ENCODE results near the gene APBA2. TPM values are rescaled to one million over a fixed set of nuclear protein-coding genes. Genes with fewer than 3 reads are reported as not detected.
"Not testable (repeated sequence)": the region's sequence is repeated elsewhere in the genome, so short reads cannot be mapped to it uniquely, and the experiment has no call there.

APBA2 gene
- total RNA-seq, 3 donors from 2014 or later = 0.64 to 6.9 (median 5.0) TPM

DNA sequence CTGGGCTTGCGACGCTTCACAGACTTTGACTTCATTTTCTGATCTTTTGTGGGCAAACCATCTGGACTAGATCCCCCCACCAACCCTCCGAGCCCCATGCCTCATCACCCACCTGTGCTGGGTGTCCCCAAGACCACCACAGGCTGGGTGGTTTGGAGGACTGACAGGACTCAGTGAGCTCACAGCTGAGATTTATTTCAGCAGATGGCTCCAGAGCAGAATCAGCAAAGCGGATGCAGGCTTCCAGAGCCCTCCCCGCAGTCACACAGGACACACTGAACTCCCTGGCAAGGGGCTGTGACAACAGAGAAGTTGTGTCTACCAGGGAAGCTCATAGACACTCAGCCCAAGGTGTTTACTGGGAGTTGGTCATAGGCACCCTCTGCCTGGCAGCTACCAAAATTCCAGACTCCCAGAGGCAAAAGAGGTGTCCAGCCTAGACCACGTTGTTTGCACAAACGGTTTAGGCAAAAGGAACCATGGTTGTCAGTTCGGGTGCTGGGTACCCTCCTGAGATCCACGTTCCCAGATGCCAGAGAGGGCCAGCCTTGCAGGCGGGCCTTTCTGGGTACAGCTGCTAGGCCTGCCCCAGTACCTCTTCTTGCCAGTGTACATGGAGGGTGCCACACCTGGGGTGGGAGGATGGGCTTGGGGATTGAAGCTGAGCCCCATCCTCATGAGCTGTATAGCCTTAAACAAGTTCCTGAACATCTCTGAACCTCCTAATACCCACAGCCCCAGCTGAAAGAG, 213.5 kb downstream of the APBA2 start:
- Histone ChIP-seq H3K27me3 (peaks cover 0 to 3% of the 10 kb centered on the region in 2 donors), H3K4me1 (no peaks in the 10 kb centered on the region), H3K4me3 (no peak overlapping the region), H3K27ac (no peak overlapping the region), H3K36me3 (no peaks in the 10 kb centered on the region), H3K9me3 (no peaks in the 10 kb centered on the region)
- TF ChIP-seq POLR2AphosphoS5 (IDR thresholded peaks at IDR 0.05) (no peak), POLR2A (IDR thresholded peaks at IDR 0.05) (no peak)
- TF ChIP-seq, protein P1, sequence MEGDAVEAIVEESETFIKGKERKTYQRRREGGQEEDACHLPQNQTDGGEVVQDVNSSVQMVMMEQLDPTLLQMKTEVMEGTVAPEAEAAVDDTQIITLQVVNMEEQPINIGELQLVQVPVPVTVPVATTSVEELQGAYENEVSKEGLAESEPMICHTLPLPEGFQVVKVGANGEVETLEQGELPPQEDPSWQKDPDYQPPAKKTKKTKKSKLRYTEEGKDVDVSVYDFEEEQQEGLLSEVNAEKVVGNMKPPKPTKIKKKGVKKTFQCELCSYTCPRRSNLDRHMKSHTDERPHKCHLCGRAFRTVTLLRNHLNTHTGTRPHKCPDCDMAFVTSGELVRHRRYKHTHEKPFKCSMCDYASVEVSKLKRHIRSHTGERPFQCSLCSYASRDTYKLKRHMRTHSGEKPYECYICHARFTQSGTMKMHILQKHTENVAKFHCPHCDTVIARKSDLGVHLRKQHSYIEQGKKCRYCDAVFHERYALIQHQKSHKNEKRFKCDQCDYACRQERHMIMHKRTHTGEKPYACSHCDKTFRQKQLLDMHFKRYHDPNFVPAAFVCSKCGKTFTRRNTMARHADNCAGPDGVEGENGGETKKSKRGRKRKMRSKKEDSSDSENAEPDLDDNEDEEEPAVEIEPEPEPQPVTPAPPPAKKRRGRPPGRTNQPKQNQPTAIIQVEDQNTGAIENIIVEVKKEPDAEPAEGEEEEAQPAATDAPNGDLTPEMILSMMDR (IDR thresholded peaks at IDR 0.05) = no peak
- intact Hi-C loops (cut with DNase I; ENCODE audit: low total_unique reads) = no loop called here
- DNase-seq (ENCODE audit: low spot score in 2 of 2) = no peak

DNA sequence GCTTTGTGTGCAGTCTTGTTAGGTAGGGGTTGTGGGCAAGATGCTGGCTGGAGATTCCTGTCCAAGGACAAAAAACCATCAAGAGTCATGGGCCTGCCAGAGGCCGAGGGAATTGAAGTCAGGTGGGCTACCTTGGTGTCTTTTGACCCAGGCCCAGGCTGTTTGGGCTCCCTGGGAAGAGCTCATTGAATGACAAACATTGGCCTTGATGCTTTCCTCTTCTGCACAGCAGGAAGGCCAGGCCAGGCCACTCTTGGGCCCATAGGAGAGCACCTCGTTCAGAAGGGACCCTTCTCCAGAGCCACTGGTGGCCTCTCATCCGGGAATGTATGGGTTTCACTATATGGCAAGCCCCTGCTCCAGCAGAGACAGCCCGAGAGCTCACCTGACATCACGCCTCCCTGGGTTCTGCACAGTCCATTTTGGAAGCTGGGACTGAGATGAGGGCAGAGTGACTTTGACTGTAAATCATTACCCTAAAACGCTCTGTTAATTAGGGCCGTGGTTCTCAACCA, 214.8 kb downstream of the APBA2 start:
- no peaks in the 10 kb centered on the region for H3K4me1 ChIP-seq
- intact Hi-C loops (cut with DNase I; ENCODE audit: low total_unique reads) = no loop called here
- no peak for DNase-seq (ENCODE audit: low spot score in 2 of 2)
- H3K9me3 ChIP-seq = no peaks in the 10 kb centered on the region
- no peak for TF ChIP-seq POLR2AphosphoS5 (IDR thresholded peaks at IDR 0.05)
- TF ChIP-seq, protein P1 (IDR thresholded peaks at IDR 0.05) = no peak
- no peak for TF ChIP-seq POLR2A (IDR thresholded peaks at IDR 0.05)
- H3K27ac ChIP-seq = no peak overlapping the region
- H3K27me3 ChIP-seq = peaks cover 0 to 3% of the 10 kb centered on the region in 2 donors
- no peaks in the 10 kb centered on the region for H3K36me3 ChIP-seq
- H3K4me3 ChIP-seq = no peak overlapping the region

GRCh38 chr15:29101491-29101890, 215.7 kb downstream of the APBA2 start:
- DNase-seq (ENCODE audit: low spot score in 2 of 2) = no peak
- peaks cover 0 to 3% of the 10 kb centered on the region in 2 donors for H3K27me3 ChIP-seq
- H3K27ac ChIP-seq = no peak overlapping the region
- TF ChIP-seq POLR2AphosphoS5 (IDR thresholded peaks at IDR 0.05) = no peak
- TF ChIP-seq, protein P1 (IDR thresholded peaks at IDR 0.05) = no peak
- no peak for TF ChIP-seq POLR2A (IDR thresholded peaks at IDR 0.05)
- H3K4me1 ChIP-seq = no peaks in the 10 kb centered on the region
- H3K4me3 ChIP-seq = no peak overlapping the region
- no peaks in the 10 kb centered on the region for H3K9me3 ChIP-seq
- no peaks in the 10 kb centered on the region for H3K36me3 ChIP-seq
- intact Hi-C loops (cut with DNase I; ENCODE audit: low total_unique reads) = no loop called here

GRCh38 chr15:29102173-29102794, 216.5 kb downstream of the APBA2 start:
- intact Hi-C loops (cut with DNase I; ENCODE audit: low total_unique reads) = loop anchor here (2.0 kb wide), 1 partner anchor 27 kb away; no protein-coding TSS in a partner anchor
- DNase-seq (ENCODE audit: low spot score in 2 of 2) = not testable (repeated sequence)

GRCh38 chr15:29102911-29103823, 217.4 kb downstream of the APBA2 start:
- Histone ChIP-seq H3K27me3 (peaks cover 0 to 3% of the 10 kb centered on the region in 2 donors), H3K9me3 (no peaks in the 10 kb centered on the region), H3K4me3 (peak overlapping the region; percentile 28 to 70 (median 48)), H3K4me1 (no peaks in the 10 kb centered on the region), H3K27ac (peak overlapping the region in 1 of 2 donors; percentile 69), H3K36me3 (no peaks in the 10 kb centered on the region)
- no peak for DNase-seq (ENCODE audit: low spot score in 2 of 2)
- no peak for TF ChIP-seq POLR2A (IDR thresholded peaks at IDR 0.05)
- TF ChIP-seq POLR2AphosphoS5 (IDR thresholded peaks at IDR 0.05) = no peak
- TF ChIP-seq, protein P1 (IDR thresholded peaks at IDR 0.05) = no peak
- intact Hi-C loops (cut with DNase I; ENCODE audit: low total_unique reads) = loop anchor here (2.0 kb wide), 1 partner anchor 28 kb away; no protein-coding TSS in a partner anchor

More at GRCh38 chr15:29102173-29102794, 216.5 kb downstream of the APBA2 start:
- H3K27ac ChIP-seq, H3K9me3 ChIP-seq, H3K4me1 ChIP-seq, H3K36me3 ChIP-seq, H3K4me3 ChIP-seq, H3K27me3 ChIP-seq: not testable (repeated sequence)
